Prostate gland (tissue), 2 donors: Measurements from ENCODE around the gene PACSIN1. TPM values are rescaled to one million over a fixed set of nuclear protein-coding genes. Genes with fewer than 3 reads are reported as not detected.
A peak's percentile ranks its signal among the peaks of the same experiment; 100 is the strongest.

Experiments
- DNase-seq: peaks from one replicate; pipeline ENCODE4 v3.0.0-alpha.2; 2019; ENCODE audit warnings: low spot score
- H3K27ac ChIP-seq, 2 donors: fragments of 200-600 bp; sonication (generic); 2 replicates each; pipeline ENCODE4 v1.5.1; 2017 to 2019
- H3K27me3 ChIP-seq: fragments of 200-600 bp; sonication (generic); replicated peaks from 2 replicates; pipeline ENCODE4 v1.5.1; 2019; ENCODE audit not compliant: insufficient read depth
- H3K36me3 ChIP-seq, 2 donors: fragments of 200-600 bp; sonication (generic); 1 replicate in 1 of 2; 2 replicates in 1 of 2; pipeline versions ENCODE4 v1.5.1 to v1.8.1; 2017 to 2019
- H3K4me1 ChIP-seq: fragments of 200-600 bp; sonication (generic); replicated peaks from 2 replicates; pipeline ENCODE4 v1.5.1; 2019
- H3K4me3 ChIP-seq, 2 donors: fragments of 200-600 bp; sonication (generic); 2 replicates each; pipeline ENCODE4 v1.5.1; 2017 to 2019
- H3K9me3 ChIP-seq: fragments of 200-600 bp; sonication (generic); 2 replicates; pipeline ENCODE4 v1.5.1; 2017
- CTCF ChIP-seq, 4 experiments: fragments of 200-600 bp in 2 of 4; fragments of 450-650 bp in 2 of 4; sonication (generic) in 2 of 4; IDR thresholded peaks; 1 replicate in 3 of 4; 2 replicates in 1 of 4; pipeline ENCODE4 v1.5.1; 2016 to 2019; ENCODE audit warnings: antibody characterized with exemption in 4 of 4, mild to moderate bottlenecking in 2 of 4, moderate library complexity in 2 of 4
- POLR2A ChIP-seq: fragments of 450-650 bp; IDR thresholded peaks from one replicate; pipeline ENCODE4 v1.6.1; 2016; ENCODE audit warnings: antibody characterized with exemption, mild to moderate bottlenecking
- POLR2AphosphoS5 ChIP-seq: sonication (generic); formaldehyde crosslinking; IDR thresholded peaks from one replicate; pipeline ENCODE4 v1.6.1; 2017; ENCODE audit warnings: antibody characterized with exemption
- WGBS: methylation state at CpG from one replicate; pipeline ENCODE4 v1.1.5; 2018; 5-methylcytosine and 5-hydroxymethylcytosine counted together
- intact Hi-C: fragments of 100-400 bp; cut with DNase I; formaldehyde crosslinking; loops from one replicate; pipeline ENCODE4 v1.14.2; 2022
- total RNA-seq, 2 donors: library from RNA; depleted of rRNA; stranded (reverse); fragments of >200 nt; gene quantifications; one replicate each; pipeline ENCODE4 v1.1.0, GENCODE V29; 2016

Gene PACSIN1
- total RNA-seq, 2 donors from 2014 or later, result 0.32 to 0.57 TPM

DNA sequence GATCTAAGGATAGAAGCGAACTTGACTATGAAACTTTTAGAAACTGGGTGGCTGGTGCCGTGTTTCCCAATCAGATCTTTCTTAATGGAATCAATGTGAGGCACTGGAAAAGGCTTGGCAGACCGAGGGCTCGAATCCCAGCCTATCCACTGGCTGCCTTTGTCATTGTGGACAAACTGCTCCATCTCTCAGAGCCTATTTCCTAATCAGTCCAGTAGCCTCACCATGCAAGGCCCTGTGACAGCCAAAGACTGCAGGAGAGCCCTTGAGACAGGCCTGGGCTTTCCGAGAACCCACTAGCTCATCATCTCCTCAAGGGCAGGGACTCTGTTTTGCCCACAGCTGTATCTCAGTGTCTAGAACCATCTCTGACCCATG is 46.9 kb downstream of the PACSIN1 start:
- no peak for DNase-seq
- Histone ChIP-seq H3K4me3 (no peak overlapping the region), H3K4me1 (no peaks in the 10 kb centered on the region), H3K27me3 (no peaks in the 10 kb centered on the region), H3K27ac (no peak overlapping the region), H3K9me3 (no peaks in the 10 kb centered on the region), H3K36me3 (no peaks in the 10 kb centered on the region)
- 87% methylated on average over 5 of the region's 5 CpGs for WGBS
- intact Hi-C loops, result no loop called here
- TF ChIP-seq POLR2A, result no peak
- TF ChIP-seq POLR2AphosphoS5, result no peak
- no peak for TF ChIP-seq CTCF (IDR thresholded peaks at IDR 0.05)

GRCh38 chr6:34513646-34514045 is 47.8 kb downstream of the PACSIN1 start:
- intact Hi-C loops, result no loop called here
- H3K4me1 ChIP-seq, result no peaks in the 10 kb centered on the region
- no peaks in the 10 kb centered on the region for H3K36me3 ChIP-seq
- no peak overlapping the region for H3K4me3 ChIP-seq
- H3K27me3 ChIP-seq, result no peaks in the 10 kb centered on the region
- WGBS, result 98% methylated on average over 4 of the region's 4 CpGs
- no peak for DNase-seq
- TF ChIP-seq CTCF (IDR thresholded peaks at IDR 0.05), result no peak
- no peak for TF ChIP-seq POLR2AphosphoS5
- no peak for TF ChIP-seq POLR2A
- H3K27ac ChIP-seq, result no peak overlapping the region
- H3K9me3 ChIP-seq, result no peaks in the 10 kb centered on the region

DNA sequence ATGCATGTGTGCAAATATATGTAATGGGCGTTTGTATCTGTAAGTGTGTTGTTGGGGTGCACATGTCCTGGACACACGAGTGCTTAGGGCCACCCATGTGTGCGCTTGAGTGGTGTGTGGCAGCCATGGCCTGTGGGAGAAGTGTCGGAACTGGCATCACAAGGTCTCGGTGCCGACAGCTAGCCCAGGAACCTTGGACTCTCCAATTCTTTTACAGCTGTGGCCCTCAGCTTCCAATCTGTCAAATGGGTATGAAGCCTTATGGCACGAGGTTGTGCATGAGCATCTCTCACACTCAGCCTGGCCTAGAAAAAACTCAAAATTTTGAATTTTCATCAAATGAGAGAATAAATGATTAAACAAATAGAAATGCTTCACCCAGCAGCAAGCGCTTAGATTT is 48.2 kb downstream of the PACSIN1 start:
- DNase-seq, result no peak
- WGBS, result 94% methylated on average over 8 of the region's 8 CpGs
- intact Hi-C loops, result no loop called here

GRCh38 chr6:34514593-34515472 is 49.0 kb downstream of the PACSIN1 start:
- Histone ChIP-seq H3K4me3 (peak overlapping the region in 1 of 2 donors; percentile 5), H3K9me3 (no peaks in the 10 kb centered on the region), H3K36me3 (no peaks in the 10 kb centered on the region), H3K27ac (no peak overlapping the region), H3K27me3 (no peaks in the 10 kb centered on the region), H3K4me1 (no peaks in the 10 kb centered on the region)
- TF ChIP-seq POLR2AphosphoS5 (no peak), CTCF (IDR thresholded peaks at IDR 0.05) (peak in 2 of 4 experiments; percentile 10 to 12)
- 19% methylated on average over 31 of the region's 34 CpGs for WGBS
- DNase-seq, result no peak
- intact Hi-C loops, result no loop called here

More for the DNA sequence above, 48.2 kb downstream of the PACSIN1 start:
- Histone ChIP-seq H3K36me3 (no peaks in the 10 kb centered on the region), H3K27ac (no peak overlapping the region), H3K9me3 (no peaks in the 10 kb centered on the region), H3K4me3 (no peak overlapping the region), H3K27me3 (no peaks in the 10 kb centered on the region), H3K4me1 (no peaks in the 10 kb centered on the region)
- no peak for TF ChIP-seq CTCF (IDR thresholded peaks at IDR 0.05)
- no peak for TF ChIP-seq POLR2AphosphoS5
- no peak for TF ChIP-seq POLR2A
